ENCODE measurements around the gene BTRC.

DNA sequence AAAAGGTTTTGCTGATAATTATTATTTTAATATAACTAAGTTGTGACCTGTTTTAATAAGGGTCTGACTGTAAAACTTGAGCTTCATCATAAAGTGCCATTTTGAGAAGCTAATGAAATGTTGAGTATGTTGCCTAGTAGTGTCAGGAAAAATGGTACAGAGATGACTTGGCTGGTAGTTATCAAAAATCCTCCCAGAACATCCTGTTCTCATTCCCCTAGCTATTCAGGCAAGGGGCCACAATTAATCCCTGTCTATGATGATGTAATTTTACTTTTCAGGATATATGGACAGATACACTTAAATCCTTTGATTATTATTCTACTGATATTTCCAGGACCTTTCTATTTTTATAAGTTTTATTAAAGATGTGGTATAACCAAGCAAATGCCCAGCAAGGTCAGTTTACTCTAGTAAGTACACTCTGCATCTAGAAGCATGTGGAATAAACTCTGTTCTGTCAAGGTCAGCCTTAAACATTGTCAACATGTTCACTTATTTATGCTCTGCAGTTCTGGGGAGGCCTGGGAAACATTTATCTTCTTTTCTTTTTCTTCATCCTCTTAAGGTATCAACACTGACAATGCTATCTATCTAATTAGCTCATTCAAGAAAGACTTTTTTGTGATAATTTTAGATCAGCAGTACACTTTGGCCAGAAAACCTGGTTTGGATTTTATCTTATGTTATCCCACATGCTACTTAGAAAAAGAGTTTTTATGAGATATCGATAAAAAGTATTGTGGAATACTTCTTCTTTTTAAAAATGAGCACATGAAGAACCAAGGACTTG is 32.1 kb downstream of the BTRC start:
- TF ChIP-seq CREM (CRISPR knock-in tag; IDR thresholded peaks at IDR 0.05), result no peak
- TF ChIP-seq, protein P1, sequence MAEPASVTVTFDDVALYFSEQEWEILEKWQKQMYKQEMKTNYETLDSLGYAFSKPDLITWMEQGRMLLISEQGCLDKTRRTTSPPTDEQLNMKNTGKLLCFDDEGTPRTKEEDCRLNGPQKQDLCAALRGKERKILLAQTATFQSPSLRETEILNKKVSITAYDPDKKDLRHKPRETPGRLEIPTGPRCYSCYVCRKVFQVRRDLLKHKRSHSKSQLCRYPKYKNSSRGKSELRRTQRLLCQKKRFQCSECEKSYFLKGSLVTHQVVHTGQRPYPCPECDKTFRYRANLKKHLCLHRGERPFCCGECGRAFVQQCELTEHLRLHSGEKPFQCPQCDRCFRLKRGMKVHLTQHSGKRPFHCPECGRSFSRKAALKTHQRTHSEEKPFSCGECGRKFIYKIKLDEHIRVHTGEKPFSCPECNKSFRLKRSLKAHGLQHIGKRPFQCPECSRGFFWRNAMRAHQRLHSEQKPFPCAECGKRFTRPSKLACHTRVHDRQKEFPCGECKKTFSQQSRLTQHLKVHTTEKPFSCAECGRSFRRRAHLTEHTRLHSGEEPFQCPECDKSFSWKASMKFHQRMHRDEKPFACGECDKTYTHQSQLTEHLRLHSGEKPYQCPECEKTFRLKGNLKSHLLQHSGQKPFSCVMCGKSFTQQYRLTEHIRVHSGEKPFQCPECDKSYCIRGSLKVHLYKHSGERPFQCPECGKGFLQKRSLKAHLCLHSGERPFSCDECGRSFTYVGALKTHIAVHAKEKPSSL (CRISPR knock-in tag; conservative IDR thresholded peaks at IDR 0.05), result no peak
- TF ChIP-seq, protein P2, sequence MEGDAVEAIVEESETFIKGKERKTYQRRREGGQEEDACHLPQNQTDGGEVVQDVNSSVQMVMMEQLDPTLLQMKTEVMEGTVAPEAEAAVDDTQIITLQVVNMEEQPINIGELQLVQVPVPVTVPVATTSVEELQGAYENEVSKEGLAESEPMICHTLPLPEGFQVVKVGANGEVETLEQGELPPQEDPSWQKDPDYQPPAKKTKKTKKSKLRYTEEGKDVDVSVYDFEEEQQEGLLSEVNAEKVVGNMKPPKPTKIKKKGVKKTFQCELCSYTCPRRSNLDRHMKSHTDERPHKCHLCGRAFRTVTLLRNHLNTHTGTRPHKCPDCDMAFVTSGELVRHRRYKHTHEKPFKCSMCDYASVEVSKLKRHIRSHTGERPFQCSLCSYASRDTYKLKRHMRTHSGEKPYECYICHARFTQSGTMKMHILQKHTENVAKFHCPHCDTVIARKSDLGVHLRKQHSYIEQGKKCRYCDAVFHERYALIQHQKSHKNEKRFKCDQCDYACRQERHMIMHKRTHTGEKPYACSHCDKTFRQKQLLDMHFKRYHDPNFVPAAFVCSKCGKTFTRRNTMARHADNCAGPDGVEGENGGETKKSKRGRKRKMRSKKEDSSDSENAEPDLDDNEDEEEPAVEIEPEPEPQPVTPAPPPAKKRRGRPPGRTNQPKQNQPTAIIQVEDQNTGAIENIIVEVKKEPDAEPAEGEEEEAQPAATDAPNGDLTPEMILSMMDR (IDR thresholded peaks at IDR 0.05), result no peak
- TF ChIP-seq NR1H2 (CRISPR knock-in tag; IDR thresholded peaks at IDR 0.05), result no peak
- no peak for TF ChIP-seq TCF7 (CRISPR knock-in tag; IDR thresholded peaks at IDR 0.05; ENCODE audit: low read depth)
- TF ChIP-seq, protein P3, sequence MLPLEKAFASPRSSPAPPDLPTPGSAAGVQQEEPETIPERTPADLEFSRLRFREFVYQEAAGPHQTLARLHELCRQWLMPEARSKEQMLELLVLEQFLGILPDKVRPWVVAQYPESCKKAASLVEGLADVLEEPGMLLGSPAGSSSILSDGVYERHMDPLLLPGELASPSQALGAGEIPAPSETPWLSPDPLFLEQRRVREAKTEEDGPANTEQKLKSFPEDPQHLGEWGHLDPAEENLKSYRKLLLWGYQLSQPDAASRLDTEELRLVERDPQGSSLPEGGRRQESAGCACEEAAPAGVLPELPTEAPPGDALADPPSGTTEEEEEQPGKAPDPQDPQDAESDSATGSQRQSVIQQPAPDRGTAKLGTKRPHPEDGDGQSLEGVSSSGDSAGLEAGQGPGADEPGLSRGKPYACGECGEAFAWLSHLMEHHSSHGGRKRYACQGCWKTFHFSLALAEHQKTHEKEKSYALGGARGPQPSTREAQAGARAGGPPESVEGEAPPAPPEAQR (CRISPR knock-in tag; IDR thresholded peaks at IDR 0.05), result no peak
